Panc1 (cell line): Measurements from ENCODE around the gene C2orf81. TPM values are rescaled to one million over a fixed set of nuclear protein-coding genes. Genes with fewer than 3 reads are reported as not detected.
A peak's percentile ranks its signal among the peaks of the same experiment; 100 is the strongest.

Experiments used
- ATAC-seq: fragments of 200-7000 bp; cut with Tn5 transposase; 2 replicates; pipeline ENCODE4 v1.9.1; 2020; ENCODE audit warnings: mild to moderate bottlenecking, moderate library complexity
- BruUV-seq: library from RNA; stranded (reverse); fragments of 400-500 nt; replicated peaks from 2 replicates; lab custom pipeline; 2021; lab: Mats Ljungman, UMichigan
- CTCF ChIA-PET: fragments of 300-600 bp; sonication (Branson Sonifier 250); formaldehyde crosslinking; loops from one replicate; lab custom pipeline; 2022; ENCODE audit warnings: antibody characterized with exemption; lab: Charles Lee
- POLR2A ChIA-PET: fragments of 300-600 bp; sonication (Branson Sonifier 250); formaldehyde crosslinking; loops from one replicate; lab custom pipeline; 2022; ENCODE audit warnings: antibody characterized with exemption; lab: Charles Lee
- DNase-seq: peaks from one replicate; pipeline ENCODE4 v3.0.0-alpha.2; 2010; ENCODE audit warnings: low read depth, low spot score
- H3K27ac ChIP-seq: 2 replicates; pipeline ENCODE4 v1.5.1; 2011; ENCODE audit warnings: mild to moderate bottlenecking, low read length, inconsistent platforms
- H3K27me3 ChIP-seq: fragments of 200-500 bp; sonication (Bioruptor generic); 2 replicates; pipeline ENCODE4 v1.6.0; 2014; ENCODE audit warnings: low read length, inconsistent platforms; ENCODE audit not compliant: control insufficient read depth, insufficient read depth
- H3K36me3 ChIP-seq: fragments of 200-500 bp; sonication (Bioruptor generic); 2 replicates; pipeline ENCODE4 v1.5.1; 2014; ENCODE audit warnings: inconsistent platforms, mild to moderate bottlenecking, low read length, moderate library complexity; ENCODE audit not compliant: control insufficient read depth, insufficient read depth
- H3K4me1 ChIP-seq: 2 replicates; pipeline ENCODE4 v1.5.1; 2011; ENCODE audit warnings: inconsistent platforms, mild to moderate bottlenecking, low read length, moderate library complexity; ENCODE audit not compliant: control insufficient read depth, insufficient read depth
- H3K4me3 ChIP-seq, 2 experiments: 2 replicates each; pipeline ENCODE4 v1.5.1; 2011 to 2012; ENCODE audit warnings: low read depth in 2 of 2, low read length in 2 of 2, mild to moderate bottlenecking in 2 of 2, inconsistent platforms in 1 of 2, moderate library complexity in 1 of 2
- H3K9me3 ChIP-seq: fragments of 200-500 bp; sonication (Bioruptor generic); 2 replicates; pipeline ENCODE4 v1.5.1; 2014; ENCODE audit warnings: low read depth, mild to moderate bottlenecking, inconsistent platforms, low read length, moderate library complexity; ENCODE audit not compliant: control insufficient read depth, insufficient read depth
- CTCF ChIP-seq: fragments of 450-650 bp; IDR thresholded peaks from 2 replicates; pipeline ENCODE4 v1.5.1; 2017; ENCODE audit warnings: mild to moderate bottlenecking
- POLR2AphosphoS5 ChIP-seq: IDR thresholded peaks from 2 replicates; pipeline ENCODE4 v1.6.1; 2012; ENCODE audit warnings: mild to moderate bottlenecking, low read depth, low read length, moderate library complexity
- REST ChIP-seq, 2 experiments: IDR thresholded peaks; 2 replicates each; pipeline ENCODE4 v1.6.1; 2011 to 2012; ENCODE audit warnings: low read depth in 2 of 2, control low read depth in 1 of 2, low read length in 1 of 2, mild to moderate bottlenecking in 1 of 2, moderate library complexity in 1 of 2; ENCODE audit not compliant: insufficient read depth in 1 of 2
- SIN3A ChIP-seq: IDR thresholded peaks from 2 replicates; pipeline ENCODE4 v1.6.1; 2012; ENCODE audit warnings: low read depth, mild to moderate bottlenecking, low read length, moderate library complexity, borderline replicate concordance; ENCODE audit not compliant: insufficient read depth
- TCF7L2 ChIP-seq: IDR thresholded peaks from 2 replicates; pipeline ENCODE4 v1.6.1; 2011; ENCODE audit warnings: mild to moderate bottlenecking, low read depth, low read length, inconsistent platforms
- in situ Hi-C: cut with HindIII; loops from 2 replicates; pipeline ENCODE4 v1.10.0; 2016; ENCODE audit warnings: low sequenced_read_pairs, low pct_unique_long_range_greater_than_20kb
- intact Hi-C: fragments of 100-400 bp; cut with micrococcal nuclease; formaldehyde crosslinking; loops from one replicate; pipeline ENCODE4 v1.10.0; 2022; ENCODE audit not compliant: unreplicated experiment
- total RNA-seq: library from RNA; stranded (reverse); gene quantifications from one replicate; pipeline ENCODE4 v1.2.1, GENCODE V29; 2021; ENCODE audit not compliant: unreplicated experiment

The C2orf81 gene
- total RNA-seq, 1 experiment from 2014 or later, result 3.9 TPM

- Histone ChIP-seq H3K4me1 (no peaks in the 10 kb centered on the region), H3K36me3 (peaks cover 18% of the 10 kb centered on the region; the same call in 1 of the 2 replicates), H3K9me3 (no peaks in the 10 kb centered on the region), H3K27me3 (no peaks in the 10 kb centered on the region), H3K4me3 (no peak overlapping the region), H3K27ac (no peak overlapping the region)
- ChIA-PET CTCF (no interaction called here), POLR2A (no interaction called here)
- in situ Hi-C loops, result no loop called here
- no peak for DNase-seq
- BruUV-seq, result TSS peak; percentile 83
- intact Hi-C loops, result no loop called here
- TF ChIP-seq REST (IDR thresholded peaks at IDR 0.05; ENCODE audit: insufficient read depth in 1 of 2, low read depth in 2 of 2, low read length in 1 of 2), result no peak
- no peak for TF ChIP-seq SIN3A
- no peak for TF ChIP-seq POLR2AphosphoS5
- no peak for TF ChIP-seq TCF7L2
- TF ChIP-seq CTCF, result no peak
- ATAC-seq, result no peak
Observed at GRCh38 chr2:74369976-74370375, 51.4 kb downstream of the C2orf81 start.

DNA sequence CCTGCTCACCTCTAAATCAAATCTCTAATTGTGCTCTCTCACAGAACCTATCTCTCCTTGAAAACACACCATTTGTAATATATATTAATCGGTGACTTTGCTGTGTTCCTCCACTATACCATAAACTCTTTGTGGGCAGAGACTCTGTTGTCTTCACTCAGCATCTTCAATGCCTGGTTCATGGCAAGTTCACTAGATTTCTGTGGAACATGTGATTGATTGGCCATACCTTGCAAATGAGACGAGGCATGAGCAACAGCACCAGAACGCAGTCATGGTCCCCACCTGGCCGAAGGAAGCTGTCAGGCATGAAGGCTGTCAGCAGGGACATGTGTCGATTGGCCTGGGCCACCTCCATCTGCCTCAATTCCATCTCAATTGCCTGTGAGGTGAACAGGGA, 52.9 kb downstream of the C2orf81 start:
- DNase-seq, result no peak
- TF ChIP-seq SIN3A (no peak), REST (IDR thresholded peaks at IDR 0.05; ENCODE audit: insufficient read depth in 1 of 2, low read depth in 2 of 2, low read length in 1 of 2) (no peak), POLR2AphosphoS5 (no peak), TCF7L2 (no peak), CTCF (no peak)
- Histone ChIP-seq H3K9me3 (no peaks in the 10 kb centered on the region), H3K4me3 (no peak overlapping the region), H3K27me3 (no peaks in the 10 kb centered on the region), H3K36me3 (peaks cover 20% of the 10 kb centered on the region; the same call in 1 of the 2 replicates), H3K4me1 (no peaks in the 10 kb centered on the region), H3K27ac (no peak overlapping the region)
- in situ Hi-C loops (no loop called here), intact Hi-C loops (no loop called here)
- CTCF ChIA-PET, result no interaction called here
- ATAC-seq, result no peak
- no TSS peak for BruUV-seq
- POLR2A ChIA-PET, result no interaction called here
